Stimulated activated CD4-positive, alpha-beta T cell treated with anti-CD3 and anti-CD28 coated beads, Interleukin-1b, Interleukin-23, amount 100 ng/mL, for 24 hours (primary cell): ENCODE data around the gene CKMT2.

ENCODE experiments used
- DNase-seq, 4 experiments: peaks; one replicate each; pipeline ENCODE4 v3.0.0-alpha.2; 2020; ENCODE audit warnings: low read depth in 4 of 4, low spot score in 1 of 4

The CKMT2 gene

GRCh38 chr5:81214848-81215247, 18.3 kb upstream of the CKMT2 start:
- DNase-seq, result no peak

GRCh38 chr5:81216152-81216551, 17.0 kb upstream of the CKMT2 start:
- no peak for DNase-seq

- no peak for DNase-seq
These were observed 13.7 kb upstream of the CKMT2 start for GRCh38 chr5:81219389-81219788.

GRCh38 chr5:81222285-81222684, 10.8 kb upstream of the CKMT2 start:
- DNase-seq, result no peak

GRCh38 chr5:81225463-81225862, 7.7 kb upstream of the CKMT2 start:
- no peak for DNase-seq

- DNase-seq, result no peak
These were observed 6.8 kb upstream of the CKMT2 start for GRCh38 chr5:81226286-81226685.

- no peak for DNase-seq
These were observed 6.2 kb upstream of the CKMT2 start for GRCh38 chr5:81226949-81227348.

- DNase-seq, result no peak
These were observed 5.0 kb upstream of the CKMT2 start for GRCh38 chr5:81228084-81228483.

- no peak for DNase-seq
These were observed 2.7 kb upstream of the CKMT2 start for GRCh38 chr5:81230416-81230815.

- DNase-seq, result no peak
These were observed 550 bp upstream of the CKMT2 start for GRCh38 chr5:81232464-81233079.

- DNase-seq, result no peak
These were observed 1.2 kb downstream of the CKMT2 start for GRCh38 chr5:81234299-81234698.

- DNase-seq, result no peak
These were observed 1.7 kb downstream of the CKMT2 start for GRCh38 chr5:81234801-81235200.

- DNase-seq, result no peak
These were observed 2.4 kb downstream of the CKMT2 start for GRCh38 chr5:81235287-81236072.

GRCh38 chr5:81238460-81238859, 5.3 kb downstream of the CKMT2 start:
- no peak for DNase-seq

GRCh38 chr5:81239613-81240012, 6.5 kb downstream of the CKMT2 start:
- no peak for DNase-seq

- no peak for DNase-seq
These were observed 7.9 kb downstream of the CKMT2 start for GRCh38 chr5:81241001-81241400.

- no peak for DNase-seq
These were observed 9.0 kb downstream of the CKMT2 start for GRCh38 chr5:81241961-81242648.

GRCh38 chr5:81242906-81243436, 9.8 kb downstream of the CKMT2 start:
- no peak for DNase-seq

GRCh38 chr5:81244451-81244850, 11.3 kb downstream of the CKMT2 start:
- no peak for DNase-seq

- no peak for DNase-seq
These were observed 12.7 kb downstream of the CKMT2 start for GRCh38 chr5:81245871-81246235.

- no peak for DNase-seq
These were observed 13.6 kb downstream of the CKMT2 start for GRCh38 chr5:81246697-81247096.

GRCh38 chr5:81247441-81247972, 14.4 kb downstream of the CKMT2 start:
- no peak for DNase-seq
